ENCODE data around the gene PSD4. TPM values are rescaled to one million over a fixed set of nuclear protein-coding genes. Genes with fewer than 3 reads are reported as not detected.

Gene PSD4
- total RNA-seq, 1 donor from 2014 or later = 6.5 TPM

- no peak for DNase-seq (ENCODE audit: low spot score)
These were observed 5.8 kb upstream of the PSD4 start for GRCh38 chr2:113167962-113168340.

- no peak for DNase-seq (ENCODE audit: low spot score)
These were observed 4.7 kb upstream of the PSD4 start for GRCh38 chr2:113169002-113169530.

GRCh38 chr2:113169586-113169985 is 4.2 kb upstream of the PSD4 start:
- no peak for DNase-seq (ENCODE audit: low spot score)

- no peak for DNase-seq (ENCODE audit: low spot score)
These were observed 2.3 kb upstream of the PSD4 start for GRCh38 chr2:113171334-113172075.

GRCh38 chr2:113172721-113173541 is 840 bp upstream of the PSD4 start:
- DNase-seq (ENCODE audit: low spot score) = no peak

GRCh38 chr2:113174376-113174750 is 592 bp downstream of the PSD4 start:
- DNase-seq (ENCODE audit: low spot score) = no peak

GRCh38 chr2:113175042-113175628 is 1.4 kb downstream of the PSD4 start:
- no peak for DNase-seq (ENCODE audit: low spot score)

- DNase-seq (ENCODE audit: low spot score) = no peak
These were observed 2.2 kb downstream of the PSD4 start for GRCh38 chr2:113175736-113176695.

- DNase-seq (ENCODE audit: low spot score) = no peak
These were observed 3.1 kb downstream of the PSD4 start for GRCh38 chr2:113176696-113177355.

- no peak for DNase-seq (ENCODE audit: low spot score)
These were observed 4.4 kb downstream of the PSD4 start for GRCh38 chr2:113178069-113178746.

GRCh38 chr2:113178891-113179290 is 5.1 kb downstream of the PSD4 start:
- DNase-seq (ENCODE audit: low spot score) = no peak

- DNase-seq (ENCODE audit: low spot score) = no peak
These were observed 5.8 kb downstream of the PSD4 start for GRCh38 chr2:113179446-113180045.

GRCh38 chr2:113180131-113180946 is 6.6 kb downstream of the PSD4 start:
- no peak for DNase-seq (ENCODE audit: low spot score)

GRCh38 chr2:113181258-113182051 is 7.7 kb downstream of the PSD4 start:
- DNase-seq (ENCODE audit: low spot score) = no peak

- DNase-seq (ENCODE audit: low spot score) = no peak
These were observed 8.9 kb downstream of the PSD4 start for GRCh38 chr2:113182471-113183260.

GRCh38 chr2:113183264-113183663 is 9.5 kb downstream of the PSD4 start:
- DNase-seq (ENCODE audit: low spot score) = no peak

- DNase-seq (ENCODE audit: low spot score) = no peak
These were observed 9.9 kb downstream of the PSD4 start for GRCh38 chr2:113183703-113184102.
